ENCODE measurements around the gene USP6NL.

USP6NL gene

DNA sequence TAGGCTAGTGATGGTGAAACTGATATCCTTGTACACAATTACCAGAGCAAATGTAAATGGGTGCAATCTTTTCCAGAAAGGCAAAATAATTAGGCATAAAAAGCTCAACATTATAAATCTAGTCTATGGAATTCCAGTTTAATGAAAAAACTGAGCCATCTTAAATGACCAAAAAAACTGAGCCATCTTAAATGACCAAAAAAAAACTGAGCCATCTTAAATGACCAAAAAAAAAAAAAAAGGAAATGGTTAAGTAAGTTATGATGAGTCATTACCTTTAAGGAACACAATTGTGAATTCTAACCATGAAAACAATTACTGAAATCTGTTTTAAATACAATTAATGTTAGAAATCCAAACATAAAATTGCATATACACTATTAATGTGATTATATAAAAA is 25.3 kb downstream of the USP6NL start:
- in situ Hi-C loops (cut with HindIII; ENCODE audit: low sequenced_read_pairs), result no loop called here
- no peak for TF ChIP-seq CTCF (IDR thresholded peaks at IDR 0.05; ENCODE audit: low read depth, low read length, missing control alignments)
- DNase-seq (ENCODE audit: low read depth), result no peak
- no peak overlapping the region for H3K4me3 ChIP-seq (ENCODE audit: low read depth, low read length)

DNA sequence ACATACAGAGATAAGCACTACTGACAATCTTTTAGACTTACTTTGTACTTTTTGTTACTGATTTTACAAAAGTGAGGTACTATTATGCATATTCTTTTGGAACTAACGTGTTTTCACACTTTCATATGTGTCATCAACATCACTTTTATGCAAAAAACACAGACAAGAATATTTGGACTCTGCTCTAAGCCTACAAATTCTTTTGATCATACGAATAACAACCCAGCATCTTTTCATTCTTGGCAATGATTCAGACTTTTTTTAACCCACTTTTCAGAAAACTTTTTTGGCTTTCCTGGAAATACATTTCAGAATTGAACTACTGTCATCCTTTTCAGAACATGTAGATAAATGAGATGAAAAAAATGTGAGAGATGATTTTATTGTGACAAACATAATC is 30.2 kb downstream of the USP6NL start:
- in situ Hi-C loops (cut with HindIII; ENCODE audit: low sequenced_read_pairs), result no loop called here
- no peak overlapping the region for H3K4me3 ChIP-seq (ENCODE audit: low read depth, low read length)
- DNase-seq (ENCODE audit: low read depth), result no peak
- no peak for TF ChIP-seq CTCF (IDR thresholded peaks at IDR 0.05; ENCODE audit: low read depth, low read length, missing control alignments)

- in situ Hi-C loops (cut with HindIII; ENCODE audit: low sequenced_read_pairs), result no loop called here
- DNase-seq (ENCODE audit: low read depth), result no peak
- H3K4me3 ChIP-seq (ENCODE audit: low read depth, low read length), result no peak overlapping the region
- no peak for TF ChIP-seq CTCF (IDR thresholded peaks at IDR 0.05; ENCODE audit: low read depth, low read length, missing control alignments)
These were observed 31.6 kb downstream of the USP6NL start for GRCh38 chr10:11579885-11580284.

- in situ Hi-C loops (cut with HindIII; ENCODE audit: low sequenced_read_pairs), result no loop called here
- TF ChIP-seq CTCF (IDR thresholded peaks at IDR 0.05; ENCODE audit: low read depth, low read length, missing control alignments), result no peak
- DNase-seq (ENCODE audit: low read depth), result no peak
- no peak overlapping the region for H3K4me3 ChIP-seq (ENCODE audit: low read depth, low read length)
These were observed 32.6 kb downstream of the USP6NL start for GRCh38 chr10:11578802-11579255.

- H3K4me3 ChIP-seq (ENCODE audit: low read depth, low read length), result no peak overlapping the region
- no peak for DNase-seq (ENCODE audit: low read depth)
- TF ChIP-seq CTCF (IDR thresholded peaks at IDR 0.05; ENCODE audit: low read depth, low read length, missing control alignments), result no peak
- in situ Hi-C loops (cut with HindIII; ENCODE audit: low sequenced_read_pairs), result no loop called here
These were observed 35.2 kb downstream of the USP6NL start for GRCh38 chr10:11576092-11576809.

- in situ Hi-C loops (cut with HindIII; ENCODE audit: low sequenced_read_pairs), result no loop called here
- no peak overlapping the region for H3K4me3 ChIP-seq (ENCODE audit: low read depth, low read length)
- TF ChIP-seq CTCF (IDR thresholded peaks at IDR 0.05; ENCODE audit: low read depth, low read length, missing control alignments), result no peak
- DNase-seq (ENCODE audit: low read depth), result no peak
These were observed 38.0 kb downstream of the USP6NL start for GRCh38 chr10:11573497-11573896.

Measured in astrocyte of the cerebellum (primary cell).